SW480 (cell line): ENCODE data around the gene DDRGK1.

Source experiments
- DNase-seq: peaks from one replicate; pipeline ENCODE4 v3.0.0-alpha.2; 2016; ENCODE audit warnings: low spot score

Gene DDRGK1

DNA sequence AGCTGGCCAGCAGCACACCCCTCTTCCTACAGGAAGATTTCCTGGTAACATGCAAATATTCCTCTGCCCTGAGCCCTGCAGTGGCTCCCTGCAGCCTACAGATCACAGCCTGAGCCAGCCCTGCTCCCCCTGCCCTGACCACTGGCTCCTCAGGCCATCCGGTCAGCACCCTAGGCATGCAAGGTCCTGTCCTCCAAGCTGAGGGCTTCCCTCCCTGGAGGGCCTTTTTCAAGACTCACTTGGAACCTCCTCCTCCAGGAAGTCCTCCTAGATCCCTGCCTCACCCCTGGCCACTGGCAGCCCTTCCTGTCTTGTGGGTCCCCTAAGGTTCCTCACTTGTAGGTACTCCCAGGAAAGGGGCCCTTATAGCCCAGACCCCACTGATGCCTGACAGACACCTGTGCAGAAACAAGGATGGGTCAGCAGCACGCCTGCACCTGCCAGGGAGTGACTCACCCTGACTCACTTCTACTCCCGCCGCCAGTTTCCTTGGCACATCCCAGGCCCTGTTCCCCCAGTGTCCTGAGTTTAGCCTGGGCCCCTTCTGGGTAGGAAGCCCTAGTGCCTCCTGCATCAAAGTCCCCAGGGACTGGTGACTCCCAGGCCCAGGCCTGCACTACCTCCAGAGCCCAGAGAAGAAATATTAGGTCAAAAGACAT lies 31.3 kb upstream of the DDRGK1 start:
- peak; percentile 70 for DNase-seq

DNA sequence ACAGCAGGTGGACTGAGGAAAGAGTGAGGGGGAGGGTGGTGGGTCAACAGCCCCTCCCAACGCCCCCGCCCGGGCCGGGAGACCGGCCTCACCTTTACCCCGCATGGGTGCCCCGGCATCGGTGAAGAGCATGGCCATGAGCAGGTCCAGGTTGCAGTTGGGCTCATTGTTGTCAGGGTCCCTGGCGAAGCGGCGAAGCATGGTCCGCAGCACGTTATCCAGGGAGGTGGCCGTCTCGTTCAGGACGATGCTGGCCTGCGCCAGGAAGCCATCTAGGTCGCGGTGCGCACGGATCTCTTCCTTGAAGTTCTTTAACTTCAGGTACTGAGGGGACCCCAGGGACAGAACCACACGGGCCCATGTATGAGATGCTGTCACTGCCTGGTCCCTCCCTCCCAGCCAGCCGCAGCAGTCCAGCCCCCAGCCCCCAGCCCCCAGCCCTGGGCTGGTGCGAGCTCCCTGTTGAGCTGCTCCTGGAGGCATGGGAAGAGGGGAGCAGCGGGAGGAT lies 29.6 kb upstream of the DDRGK1 start:
- no peak for DNase-seq

DNA sequence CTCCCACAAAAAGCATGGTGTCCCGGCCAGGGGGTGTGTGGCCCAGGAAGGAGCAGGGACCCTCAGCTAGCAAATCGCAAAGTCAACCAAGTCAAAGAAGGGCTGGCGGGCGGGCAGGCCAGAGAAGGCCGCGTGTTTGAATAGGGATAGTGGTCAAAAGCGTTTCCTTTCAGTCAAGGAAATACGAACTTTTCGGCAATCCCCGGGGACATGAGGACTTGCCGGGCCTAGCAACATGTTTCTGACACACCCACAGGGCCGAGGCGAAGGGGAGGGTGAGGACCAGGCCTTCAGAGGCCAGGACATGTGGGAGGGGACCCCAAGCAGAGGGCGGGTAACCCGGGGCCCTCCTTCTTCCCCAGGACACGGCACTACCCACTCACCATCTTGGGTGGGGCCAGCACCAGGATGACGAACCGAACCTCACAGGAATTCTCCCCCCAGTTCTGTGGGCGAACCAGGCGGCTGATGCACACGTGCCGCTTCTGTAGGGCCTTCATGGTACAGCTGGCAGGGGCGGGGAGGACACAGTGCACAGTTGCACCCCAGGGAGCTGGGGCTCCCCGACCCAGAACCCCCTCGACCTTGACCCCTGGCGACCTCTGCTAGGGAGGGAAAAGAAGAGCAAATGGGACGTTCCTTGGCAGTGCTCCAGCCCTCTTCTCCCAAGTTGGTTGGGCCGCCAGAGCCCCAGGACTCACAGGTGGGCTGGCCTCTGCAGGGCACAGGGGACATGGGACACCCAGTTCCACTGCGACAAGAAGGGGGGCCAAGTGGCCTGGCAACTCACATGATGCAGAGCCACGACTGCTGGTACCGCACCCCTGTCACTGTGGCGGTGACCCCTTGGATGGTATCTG lies 28.9 kb upstream of the DDRGK1 start:
- no peak for DNase-seq

DNA sequence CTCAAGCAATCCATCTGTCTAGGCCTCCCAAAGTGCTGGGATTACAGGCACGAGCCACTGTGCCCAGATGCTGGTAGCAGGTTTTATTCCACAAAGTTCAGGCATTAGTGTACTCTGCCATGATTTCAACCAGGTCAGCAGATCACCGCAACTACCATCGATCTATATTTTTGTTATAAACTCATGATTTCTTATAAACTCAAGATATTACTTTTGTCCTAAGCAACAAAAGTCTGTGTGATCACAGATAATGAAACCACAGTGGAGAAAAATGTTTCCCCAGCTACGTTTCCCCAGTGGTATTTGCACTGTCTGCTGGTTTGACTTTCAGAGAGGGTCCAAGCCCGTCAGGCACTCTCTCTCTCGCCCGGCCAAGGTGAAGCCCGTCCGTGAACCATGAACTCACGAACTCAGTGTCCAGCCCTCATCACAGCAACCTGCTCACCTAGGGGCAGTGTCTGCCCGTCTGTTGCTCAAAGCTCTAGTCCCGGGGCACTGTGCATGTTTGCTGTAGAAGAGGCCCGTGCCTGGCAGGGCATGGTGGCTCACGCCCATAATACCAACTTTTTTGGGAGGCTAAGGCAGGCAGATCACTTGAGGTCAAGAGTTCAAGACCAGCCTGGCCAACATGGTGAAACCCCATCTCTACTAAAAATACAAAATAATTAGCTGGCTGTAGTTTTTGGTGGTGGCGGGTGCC lies 27.6 kb upstream of the DDRGK1 start:
- no peak for DNase-seq

DNA sequence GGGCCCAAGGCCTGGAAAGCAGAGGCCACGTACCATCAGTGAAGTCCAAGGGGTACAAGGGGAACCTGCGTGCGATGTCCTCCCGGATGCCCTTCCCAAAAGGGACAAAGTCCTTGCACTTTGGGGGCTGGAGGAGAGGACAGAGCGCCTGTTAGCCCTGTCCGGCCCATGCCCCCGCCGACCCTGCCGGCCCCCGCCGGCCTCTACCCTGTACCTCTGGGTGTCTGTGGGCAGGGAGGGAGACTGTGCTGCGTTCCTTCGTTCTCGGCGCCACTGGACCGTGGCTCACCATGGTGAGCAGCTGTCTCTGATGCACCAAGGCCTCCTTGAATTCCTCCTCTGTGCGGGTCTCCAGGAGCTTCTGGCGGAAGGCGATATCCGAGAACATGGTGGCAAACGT lies 26.6 kb upstream of the DDRGK1 start:
- DNase-seq = no peak

DNA sequence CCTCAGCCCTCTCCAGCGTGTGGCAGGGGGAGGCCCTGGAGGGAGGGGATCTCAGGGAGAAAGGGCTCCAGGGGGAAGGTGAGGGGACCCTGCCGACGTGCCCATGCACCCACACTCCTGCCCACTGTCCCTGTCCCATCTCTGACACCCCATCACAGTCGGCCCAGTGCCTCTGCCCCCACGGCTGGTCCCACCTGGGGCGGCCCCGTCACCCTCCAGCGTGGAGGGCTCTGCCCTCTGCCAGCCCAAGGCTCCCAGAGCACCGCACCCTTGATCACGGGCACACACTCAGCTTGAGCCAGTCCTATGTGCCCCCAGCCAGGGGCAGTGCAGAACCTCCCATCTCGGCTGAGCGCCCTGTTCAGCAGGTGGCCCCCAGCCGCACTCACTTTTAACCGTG lies 25.3 kb upstream of the DDRGK1 start:
- no peak for DNase-seq

GRCh38 chr20:3229158-3229557 lies 24.7 kb upstream of the DDRGK1 start:
- no peak for DNase-seq

- no peak for DNase-seq
Observed at GRCh38 chr20:3228750-3229032, 24.2 kb upstream of the DDRGK1 start.

DNA sequence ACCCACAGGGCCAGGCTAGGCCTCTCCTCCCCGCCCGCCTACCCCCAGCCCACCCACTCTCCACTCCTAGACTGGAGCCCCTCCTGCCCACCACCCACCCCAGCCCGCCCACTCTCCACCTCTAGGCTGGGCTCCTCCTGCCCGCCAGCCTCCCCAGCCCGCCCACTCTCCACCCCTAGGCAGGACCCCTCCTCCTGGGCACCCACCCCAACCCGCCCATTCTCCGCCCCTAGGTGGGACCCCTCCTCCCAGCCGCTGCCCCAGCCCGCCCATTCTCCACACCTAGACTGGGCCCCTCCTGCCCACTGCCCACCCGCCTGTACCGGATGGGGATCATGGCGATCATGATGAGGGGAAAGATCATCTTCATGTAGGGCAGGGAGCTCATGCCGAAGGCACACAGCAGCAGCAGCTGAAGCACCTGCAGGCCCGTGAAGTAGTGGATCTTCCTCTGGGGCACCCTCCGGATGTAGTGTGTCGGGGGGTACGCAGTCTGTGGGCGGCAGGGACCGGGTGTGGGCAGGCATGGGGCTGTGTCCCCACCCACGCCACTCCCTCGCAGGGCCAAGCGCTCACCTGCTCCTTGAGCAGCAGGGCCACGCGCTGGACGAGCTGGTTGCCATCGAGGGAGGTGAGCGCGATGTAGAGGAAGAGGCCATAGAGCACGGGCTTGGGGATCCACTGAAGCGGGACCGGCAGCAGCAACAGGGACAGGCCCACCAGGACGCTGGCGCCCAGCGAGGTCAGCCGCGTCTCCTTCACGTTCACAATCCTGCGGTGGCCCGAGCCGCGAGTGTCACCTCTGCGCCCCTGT lies 23.7 kb upstream of the DDRGK1 start:
- no peak for DNase-seq

- no peak for DNase-seq
Observed at GRCh38 chr20:3227506-3227905, 23.0 kb upstream of the DDRGK1 start.

DNA sequence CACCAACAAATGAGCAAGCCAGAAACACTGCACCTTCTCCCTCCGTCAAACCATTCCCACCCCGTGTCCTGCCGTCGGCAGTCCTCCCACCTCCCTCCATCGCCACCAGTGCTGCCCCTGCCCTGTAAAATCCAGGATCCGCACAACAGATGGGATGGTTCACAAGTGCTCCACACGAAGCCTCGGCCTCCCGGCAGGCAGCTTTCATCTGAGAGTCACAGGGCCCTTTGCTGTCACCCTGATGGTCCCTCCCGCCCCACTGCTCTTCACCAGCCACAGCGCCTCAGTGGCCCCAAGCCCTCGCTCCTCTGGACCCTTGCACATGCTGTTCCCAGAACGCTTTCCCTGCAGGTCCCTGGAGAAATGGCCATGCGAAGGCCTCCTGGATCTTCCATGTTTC lies 22.4 kb upstream of the DDRGK1 start:
- DNase-seq = no peak

DNA sequence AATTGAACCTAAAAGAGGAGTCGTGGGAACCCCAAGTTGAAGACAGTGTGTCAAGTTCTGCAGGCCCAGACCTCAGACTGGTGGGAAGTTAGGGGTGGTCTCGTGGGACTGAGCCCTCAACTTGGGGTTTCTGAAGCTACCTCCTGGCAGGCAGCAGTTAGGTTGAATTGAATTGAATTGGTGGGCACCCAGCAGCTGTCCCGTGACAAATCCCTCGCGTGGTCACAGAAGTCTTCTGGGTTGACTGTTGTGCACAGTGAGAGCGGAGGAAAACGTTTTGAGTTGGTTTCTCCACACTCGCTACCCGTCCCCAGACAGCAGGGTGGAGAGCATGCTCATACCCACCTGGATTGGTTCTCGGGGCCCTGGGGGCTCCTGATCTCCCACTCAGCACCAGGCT lies 21.6 kb upstream of the DDRGK1 start:
- no peak for DNase-seq

DNA sequence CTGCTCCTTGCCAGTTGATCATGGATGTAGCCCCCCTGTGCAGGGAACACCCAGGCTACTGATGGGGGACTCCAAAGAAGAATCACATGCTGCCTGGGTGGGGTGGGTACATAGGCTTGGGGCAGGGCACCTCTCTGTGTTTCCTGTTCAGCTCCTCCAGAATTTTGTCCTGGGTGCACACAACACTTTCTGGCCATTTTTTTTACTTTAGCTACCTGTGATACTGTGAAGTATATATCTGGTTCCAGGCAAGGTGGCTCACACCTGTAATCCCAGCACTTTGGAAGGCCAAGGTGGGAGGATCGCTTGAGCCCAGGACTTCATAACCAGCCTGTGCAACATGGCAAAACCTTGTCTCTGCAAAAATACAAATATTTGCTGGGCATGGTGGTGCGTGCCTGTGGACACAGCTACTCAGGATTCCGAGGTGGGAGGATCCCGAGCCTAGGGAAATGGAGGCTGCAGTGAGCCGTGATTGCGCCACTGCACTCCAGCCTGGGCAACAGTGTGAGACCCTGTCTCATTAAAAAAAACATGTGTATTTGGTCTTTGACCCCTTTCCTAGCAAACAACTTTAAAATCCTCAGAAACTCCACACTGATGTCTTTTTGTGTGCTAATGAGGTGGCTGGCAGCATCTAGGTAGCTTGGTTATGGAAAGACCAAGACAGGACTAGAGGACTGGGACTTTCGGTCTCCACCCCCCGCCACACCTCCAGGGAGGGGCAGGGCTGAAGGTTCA lies 20.4 kb upstream of the DDRGK1 start:
- DNase-seq = peak; percentile 66

DNA sequence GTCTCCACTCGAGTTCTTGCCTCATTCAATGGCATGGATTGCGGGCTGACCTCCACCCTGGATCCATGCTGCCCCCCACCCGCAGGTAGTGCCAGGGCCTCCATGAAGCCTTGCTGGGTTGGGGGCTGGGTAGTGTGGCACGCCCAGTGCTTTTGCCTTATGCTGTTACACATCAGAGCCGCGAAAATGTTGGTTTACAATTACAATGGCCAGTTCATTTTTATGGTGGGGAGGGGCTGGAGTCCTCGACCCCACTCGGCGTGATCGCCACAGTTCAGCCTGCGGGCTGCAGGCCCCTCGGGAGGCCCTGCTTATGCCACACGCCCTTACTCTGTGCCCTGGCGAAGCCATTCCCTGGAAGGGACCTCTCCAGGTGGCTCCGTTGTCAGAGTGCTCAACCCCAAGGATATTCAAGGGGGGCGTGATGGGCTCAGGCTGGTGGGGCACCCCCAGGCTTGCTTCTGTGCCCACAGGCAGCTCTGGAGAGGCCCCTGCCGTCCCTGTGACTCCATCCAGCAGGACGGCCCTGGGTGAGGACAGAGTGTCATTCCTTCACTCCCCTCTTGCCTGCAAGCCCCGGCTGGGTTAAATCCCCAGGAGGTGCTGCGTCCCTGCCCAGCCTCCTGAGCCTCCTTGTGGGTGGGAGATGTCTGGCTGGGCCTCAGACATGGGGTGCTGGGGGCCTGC lies 19.7 kb upstream of the DDRGK1 start:
- no peak for DNase-seq

DNA sequence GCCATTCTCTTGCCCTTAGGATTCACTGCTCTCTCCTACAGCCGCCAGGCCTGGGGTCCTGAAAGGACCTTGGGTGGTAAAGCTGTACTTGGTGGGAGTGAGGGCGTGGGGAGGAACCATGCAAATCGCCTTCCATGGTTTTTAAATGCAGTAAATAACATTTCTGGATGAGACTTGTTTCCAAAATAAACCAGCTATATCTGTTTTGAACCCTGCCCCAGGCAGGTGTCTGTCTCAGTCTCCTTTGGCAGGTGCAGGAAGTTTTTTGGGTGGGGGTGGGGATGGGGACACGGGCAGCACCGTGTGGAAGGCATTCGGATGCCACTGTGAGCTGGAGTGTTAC lies 19.1 kb upstream of the DDRGK1 start:
- DNase-seq = no peak

DNA sequence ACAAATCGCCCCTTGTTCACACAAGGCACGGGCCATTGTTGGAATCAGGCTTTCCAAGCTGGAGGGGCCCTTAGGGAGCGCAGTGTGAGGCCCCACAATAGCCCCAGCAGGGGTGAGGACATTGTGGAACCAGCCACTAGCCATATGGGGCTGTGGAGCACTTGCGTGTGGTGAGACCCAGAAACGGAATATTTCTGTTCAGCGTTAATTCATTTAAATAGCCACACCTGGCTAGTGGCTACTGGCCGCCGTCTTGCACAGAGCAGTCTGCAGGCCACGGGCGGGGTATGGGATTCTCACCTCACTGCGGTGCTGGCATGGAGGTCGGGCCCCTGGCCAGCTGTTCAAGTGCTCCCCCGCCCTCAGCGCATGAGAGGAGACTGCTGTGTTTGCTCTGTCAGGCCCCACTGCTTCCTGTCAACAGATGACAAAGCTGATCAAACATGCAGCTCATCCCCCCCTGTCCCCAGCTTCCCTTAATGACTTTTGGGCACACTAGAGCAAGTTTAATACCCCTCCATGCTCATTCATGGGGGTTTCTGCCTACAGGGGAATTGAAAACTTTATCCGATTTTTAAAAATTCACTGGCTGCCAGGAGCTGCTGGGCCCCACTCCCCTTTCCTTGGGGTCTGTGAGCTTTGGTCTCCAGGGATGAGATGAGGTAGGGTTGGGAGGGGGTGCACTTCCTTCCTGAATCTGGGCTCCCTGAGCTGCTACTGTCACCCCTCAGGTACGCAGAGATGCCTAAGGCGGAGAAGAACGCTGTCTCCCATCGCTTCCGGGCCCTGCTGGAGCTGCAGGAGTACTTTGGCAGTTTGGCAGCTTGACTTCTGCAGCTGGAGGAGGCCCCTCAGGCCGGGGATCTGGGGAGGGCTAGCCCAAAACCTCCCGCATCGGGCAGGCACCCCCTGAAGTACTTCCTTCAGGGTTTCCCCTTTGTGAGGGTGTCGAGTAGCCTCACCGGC lies 18.4 kb upstream of the DDRGK1 start:
- DNase-seq = peak; percentile 72

DNA sequence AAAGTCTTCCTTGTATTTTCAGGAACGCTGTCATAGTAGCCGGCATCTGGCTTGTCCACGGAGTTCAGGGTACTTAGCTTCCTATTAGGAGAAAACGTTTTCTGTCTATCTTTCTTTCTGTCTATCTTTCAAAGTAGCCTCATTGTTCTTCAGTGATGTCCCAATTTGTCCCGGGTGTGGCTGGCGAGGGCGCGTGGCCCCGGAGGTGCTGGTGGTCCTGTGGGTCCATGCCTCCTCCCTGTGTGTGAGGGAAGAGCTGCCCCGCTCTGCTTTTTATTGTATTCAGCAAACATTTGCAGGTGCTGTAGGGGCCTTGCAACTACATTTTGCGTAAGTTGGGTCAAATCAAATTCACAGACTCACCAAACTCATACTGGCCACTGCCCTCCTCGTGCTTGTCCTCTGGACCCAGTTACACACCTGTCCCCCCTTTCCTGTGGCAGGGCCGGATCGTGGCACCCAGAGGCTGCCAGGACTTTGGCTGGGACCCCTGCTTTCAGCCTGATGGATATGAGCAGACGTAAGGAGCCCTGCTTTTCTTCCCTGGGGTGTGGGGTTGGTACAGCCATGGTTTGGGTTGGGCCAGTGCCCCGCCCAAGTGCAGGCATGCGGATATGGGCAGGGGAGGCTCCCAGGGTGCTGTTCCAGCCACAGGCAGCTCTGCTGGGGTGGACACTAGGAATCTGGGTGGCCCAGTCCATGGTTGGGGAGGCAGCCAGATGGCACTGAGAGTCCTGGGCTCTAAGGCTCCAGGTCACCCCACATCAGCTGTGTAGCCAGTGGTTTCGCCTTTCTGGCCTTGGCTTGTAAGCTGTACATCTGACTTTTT lies 17.1 kb upstream of the DDRGK1 start:
- peak; percentile 56 for DNase-seq

- DNase-seq = no peak
Observed at GRCh38 chr20:3218307-3218988, 14.0 kb upstream of the DDRGK1 start.
